WTC11 (cell line): Measurements from ENCODE around the gene JADE2. TPM values are rescaled to one million over a fixed set of nuclear protein-coding genes. Genes with fewer than 3 reads are reported as not detected.

Source experiments
- ATAC-seq: fragments of 200-7000 bp; cut with Tn5 transposase; 2 replicates; pipeline ENCODE4 v1.10.0; 2021; ENCODE audit warnings: mild to moderate bottlenecking, moderate library complexity
- CTCF ChIA-PET: fragments of 300-600 bp; sonication (Branson Sonifier 250); formaldehyde crosslinking; loops from one replicate; lab custom pipeline; 2021; ENCODE audit warnings: antibody characterized with exemption; lab: Charles Lee
- POLR2A ChIA-PET: fragments of 350-600 bp; sonication (Branson Sonifier 250); formaldehyde crosslinking; loops from one replicate; lab custom pipeline; 2021; ENCODE audit warnings: antibody characterized with exemption; lab: Charles Lee
- DNase-seq: peaks from one replicate; pipeline ENCODE4 v3.0.0; 2021; ENCODE audit warnings: low spot score
- H3K27ac Mint-ChIP-seq: 2 replicates; pipeline ENCODE4 v1.8.0; 2021; ENCODE audit warnings: mixed read lengths
- H3K27me3 Mint-ChIP-seq: 2 replicates; pipeline ENCODE4 v1.8.0; 2021; ENCODE audit warnings: low read depth, mild to moderate bottlenecking, moderate library complexity, mixed read lengths
- H3K36me3 Mint-ChIP-seq: 2 replicates; pipeline ENCODE4 v1.8.0; 2021; ENCODE audit warnings: mixed read lengths
- H3K4me1 Mint-ChIP-seq: 2 replicates; pipeline ENCODE4 v1.8.0; 2022; ENCODE audit warnings: mixed read lengths
- H3K4me3 Mint-ChIP-seq: 2 replicates; pipeline ENCODE4 v1.8.0; 2021; ENCODE audit warnings: mild to moderate bottlenecking, moderate library complexity, mixed read lengths
- H3K9me3 Mint-ChIP-seq: 2 replicates; pipeline ENCODE4 v1.8.0; 2021; ENCODE audit warnings: mixed read lengths
- AR ChIP-seq: fragments of 250-450 bp; sonication (Bioruptor Pico); IDR thresholded peaks from 2 replicates; pipeline ENCODE4 v1.9.0; 2021; ENCODE audit warnings: mild to moderate bottlenecking
- ATF2 ChIP-seq: sonication (generic); formaldehyde crosslinking; IDR thresholded peaks from 2 replicates; pipeline ENCODE4 v1.8.1; 2022; ENCODE audit warnings: low read depth, missing genetic modification reagents, borderline replicate concordance
- CDX4 ChIP-seq: fragments of 250-450 bp; sonication (Bioruptor Pico); IDR thresholded peaks from 2 replicates; pipeline ENCODE4 v1.9.0; 2021; ENCODE audit warnings: moderate library complexity, mild to moderate bottlenecking, inconsistent platforms, borderline replicate concordance
- CREB1 ChIP-seq: sonication (generic); formaldehyde crosslinking; IDR thresholded peaks from 2 replicates; pipeline ENCODE4 v1.8.0; 2023; ENCODE audit warnings: mild to moderate bottlenecking, missing genetic modification reagents
- CTCF ChIP-seq: fragments of 200-600 bp; IDR thresholded peaks from 2 replicates; pipeline ENCODE4 v1.8.0; 2022; ENCODE audit warnings: antibody characterized with exemption
- E2F4 ChIP-seq: sonication (generic); formaldehyde crosslinking; IDR thresholded peaks from 2 replicates; pipeline ENCODE4 v1.8.1; 2022; ENCODE audit warnings: low read depth, mild to moderate bottlenecking, moderate library complexity, missing genetic modification reagents, borderline replicate concordance
- ESRRA ChIP-seq: sonication (generic); formaldehyde crosslinking; IDR thresholded peaks from 2 replicates; pipeline ENCODE4 v1.8.1; 2022; ENCODE audit warnings: mild to moderate bottlenecking, missing genetic modification reagents, borderline replicate concordance
- FOXK1 ChIP-seq: sonication (generic); formaldehyde crosslinking; IDR thresholded peaks from 2 replicates; pipeline ENCODE4 v1.8.0; 2022; ENCODE audit warnings: mild to moderate bottlenecking, moderate library complexity, missing genetic modification reagents
- KAT7 ChIP-seq: sonication (generic); formaldehyde crosslinking; IDR thresholded peaks from 2 replicates; pipeline ENCODE4 v1.8.1; 2023; ENCODE audit warnings: missing genetic modification reagents, mild to moderate bottlenecking, borderline replicate concordance
- MLX ChIP-seq: sonication (generic); formaldehyde crosslinking; IDR thresholded peaks from 2 replicates; pipeline ENCODE4 v1.8.1; 2023; ENCODE audit warnings: mild to moderate bottlenecking, missing genetic modification reagents, moderate library complexity
- NFATC4 ChIP-seq: fragments of 250-450 bp; sonication (Bioruptor Pico); IDR thresholded peaks from 2 replicates; pipeline ENCODE4 v1.9.0; 2021; ENCODE audit warnings: mild to moderate bottlenecking
- NFE2L1 ChIP-seq: sonication (generic); formaldehyde crosslinking; IDR thresholded peaks from 2 replicates; pipeline ENCODE4 v1.8.1; 2023; ENCODE audit warnings: missing genetic modification reagents
- NR2C2 ChIP-seq: sonication (generic); formaldehyde crosslinking; IDR thresholded peaks from 2 replicates; pipeline ENCODE4 v1.8.0; 2022; ENCODE audit warnings: mild to moderate bottlenecking, missing genetic modification reagents
- TP53 ChIP-seq: sonication (generic); formaldehyde crosslinking; IDR thresholded peaks from 2 replicates; pipeline ENCODE4 v1.8.1; 2023; ENCODE audit warnings: mild to moderate bottlenecking, missing genetic modification reagents
- ZMAT4 ChIP-seq: fragments of 250-450 bp; sonication (Bioruptor Pico); IDR thresholded peaks from 2 replicates; pipeline ENCODE4 v1.9.0; 2021; ENCODE audit warnings: mild to moderate bottlenecking
- ZNF219 ChIP-seq: sonication (generic); formaldehyde crosslinking; IDR thresholded peaks from 2 replicates; pipeline ENCODE4 v1.8.0; 2023; ENCODE audit warnings: missing genetic modification reagents, mild to moderate bottlenecking, borderline replicate concordance
- ZNF423 ChIP-seq: fragments of 250-450 bp; sonication (Bioruptor Pico); IDR thresholded peaks from 2 replicates; pipeline ENCODE4 v2.1.2; 2022; ENCODE audit warnings: mild to moderate bottlenecking, moderate library complexity
- ZNF532 ChIP-seq: fragments of 250-450 bp; sonication (Bioruptor Pico); IDR thresholded peaks from 2 replicates; pipeline ENCODE4 v1.9.0; 2021; ENCODE audit warnings: mild to moderate bottlenecking, borderline replicate concordance
- ZNF671 ChIP-seq: fragments of 250-450 bp; sonication (Bioruptor Pico); IDR thresholded peaks from 2 replicates; pipeline ENCODE4 v1.8.0; 2021; ENCODE audit warnings: mild to moderate bottlenecking
- total RNA-seq: library from RNA; stranded (reverse); gene quantifications from 3 replicates; pipeline ENCODE4 v1.2.3, GENCODE V29; 2021

JADE2 gene
- total RNA-seq, 1 experiment from 2014 or later = 40.8 TPM

GRCh38 chr5:134594336-134594735, 68.9 kb downstream of the JADE2 start:
- Mint-ChIP-seq H3K27ac (no peak overlapping the region), H3K36me3 (no peaks in the 10 kb centered on the region), H3K9me3 (no peaks in the 10 kb centered on the region), H3K4me3 (no peak overlapping the region), H3K27me3 (no peaks in the 10 kb centered on the region), H3K4me1 (peaks cover 38% of the 10 kb centered on the region)
- ChIA-PET CTCF (interaction anchor here (2.7 kb wide), 1 partner anchor 7 kb away, joined by 14 read pairs; no protein-coding TSS in a partner anchor), POLR2A (interaction anchor here (0.5 kb wide), 1 partner anchor 19 kb away, joined by 3 read pairs; no protein-coding TSS in a partner anchor)
- DNase-seq (no peak), ATAC-seq (no peak)
- TF ChIP-seq CDX4 (CRISPR knock-in tag) = no peak
- no peak for TF ChIP-seq ZNF532
- no peak for TF ChIP-seq TP53
- no peak for TF ChIP-seq CREB1 (CRISPR knock-in tag)
- no peak for TF ChIP-seq NFATC4 (CRISPR knock-in tag)
- no peak for TF ChIP-seq KAT7 (CRISPR knock-in tag)
- TF ChIP-seq NFE2L1 (CRISPR knock-in tag) = no peak
- no peak for TF ChIP-seq ZNF671

- CTCF ChIA-PET = interaction anchor here (2.7 kb wide), 1 partner anchor 8 kb away, joined by 14 read pairs; no protein-coding TSS in a partner anchor
- ATAC-seq (no peak), DNase-seq (no peak)
- Mint-ChIP-seq H3K36me3 (no peaks in the 10 kb centered on the region), H3K27me3 (no peaks in the 10 kb centered on the region), H3K4me3 (no peak overlapping the region), H3K9me3 (no peaks in the 10 kb centered on the region), H3K27ac (peak overlapping the region; percentile 4; the same call in 1 of the 2 replicates), H3K4me1 (peaks cover 38% of the 10 kb centered on the region)
- TF ChIP-seq CTCF = no peak
- TF ChIP-seq ZMAT4 (CRISPR knock-in tag) = no peak
- no peak for TF ChIP-seq E2F4
- TF ChIP-seq AR (CRISPR knock-in tag) = no peak
- no peak for TF ChIP-seq ZNF219 (CRISPR knock-in tag)
- TF ChIP-seq NR2C2 (CRISPR knock-in tag) = no peak
- no peak for TF ChIP-seq ATF2 (CRISPR knock-in tag)
- no peak for TF ChIP-seq ESRRA (CRISPR knock-in tag)
- TF ChIP-seq MLX = no peak
- no peak for TF ChIP-seq ZNF423
- no peak for TF ChIP-seq FOXK1 (CRISPR knock-in tag)
- POLR2A ChIA-PET = interaction anchor here (0.5 kb wide), 1 partner anchor 19 kb away, joined by 3 read pairs; no protein-coding TSS in a partner anchor
Observed at GRCh38 chr5:134594797-134595457, 69.5 kb downstream of the JADE2 start.
